Ascending aorta (tissue), 2 donors: ENCODE data around the gene SEPTIN12. TPM values are rescaled to one million over a fixed set of nuclear protein-coding genes. Genes with fewer than 3 reads are reported as not detected.

Source experiments
- DNase-seq, 2 donors: peaks; one replicate each; pipeline ENCODE4 v3.0.0-alpha.2; 2019; ENCODE audit warnings: low spot score in 2 of 2
- H3K27ac ChIP-seq, 2 donors: fragments of 200-600 bp; sonication (generic); one replicate each; pipeline ENCODE4 v1.5.1; 2016 to 2017; ENCODE audit warnings: mild to moderate bottlenecking in 1 of 2
- H3K27me3 ChIP-seq: fragments of 200-600 bp; sonication (generic); one replicate; pipeline ENCODE4 v1.5.1; 2017
- H3K36me3 ChIP-seq, 2 donors: fragments of 200-600 bp; sonication (generic); one replicate each; pipeline ENCODE4 v1.5.1; 2016
- H3K4me1 ChIP-seq, 2 donors: fragments of 200-600 bp; sonication (generic); one replicate each; pipeline ENCODE4 v1.5.1; 2016 to 2017; ENCODE audit warnings: mild to moderate bottlenecking in 1 of 2
- H3K4me3 ChIP-seq, 2 donors: fragments of 200-600 bp; sonication (generic); one replicate each; pipeline ENCODE4 v1.5.1; 2016 to 2017; ENCODE audit warnings: mild to moderate bottlenecking in 1 of 2
- H3K9me3 ChIP-seq, 2 donors: fragments of 200-600 bp; sonication (generic); one replicate each; pipeline ENCODE4 v1.5.1; 2016
- intact Hi-C: fragments of 100-400 bp; cut with DNase I; formaldehyde crosslinking; loops from one replicate; pipeline ENCODE4 v1.15.1; 2023
- total RNA-seq: library from RNA; depleted of rRNA; stranded (reverse); fragments of >200 nt; gene quantifications from one replicate; pipeline ENCODE4 v1.1.0, GENCODE V29; 2016
- TF ChIP-seq, protein P1 (sequence below), 3 experiments: fragments of 200-600 bp in 2 of 3; fragments of 450-650 bp in 1 of 3; sonication (generic) in 2 of 3; IDR thresholded peaks; one replicate each; pipeline ENCODE4 v1.5.1; 2016 to 2019; ENCODE audit warnings: antibody characterized with exemption in 3 of 3, mild to moderate bottlenecking in 1 of 3, moderate library complexity in 1 of 3

Gene SEPTIN12
- total RNA-seq, 1 donor from 2014 or later = not detected

DNA sequence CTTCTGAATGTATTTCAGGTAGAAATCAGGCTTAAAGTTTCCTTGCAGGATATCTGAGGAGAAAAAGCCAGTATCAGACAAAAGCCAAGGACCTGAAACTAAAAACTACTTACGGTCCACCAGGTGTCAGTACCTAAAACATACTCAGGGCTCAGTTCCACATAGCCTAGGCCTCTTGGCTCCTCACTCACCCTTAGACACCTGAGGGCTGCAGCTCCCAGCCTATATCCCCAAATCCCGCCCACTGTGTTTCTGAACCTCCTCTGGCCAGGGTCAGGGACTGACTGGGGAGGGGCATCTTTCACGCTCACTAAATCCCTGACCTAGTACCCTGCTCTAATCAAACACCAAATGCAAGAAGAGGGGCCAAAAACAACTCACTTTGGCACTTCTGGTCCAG, 23.1 kb upstream of the SEPTIN12 start:
- H3K4me3 ChIP-seq = no peak overlapping the region
- no peak for DNase-seq
- no peaks in the 10 kb centered on the region for H3K27me3 ChIP-seq
- no peaks in the 10 kb centered on the region for H3K9me3 ChIP-seq
- H3K4me1 ChIP-seq = no peaks in the 10 kb centered on the region
- no peak overlapping the region for H3K27ac ChIP-seq
- TF ChIP-seq, protein P1, sequence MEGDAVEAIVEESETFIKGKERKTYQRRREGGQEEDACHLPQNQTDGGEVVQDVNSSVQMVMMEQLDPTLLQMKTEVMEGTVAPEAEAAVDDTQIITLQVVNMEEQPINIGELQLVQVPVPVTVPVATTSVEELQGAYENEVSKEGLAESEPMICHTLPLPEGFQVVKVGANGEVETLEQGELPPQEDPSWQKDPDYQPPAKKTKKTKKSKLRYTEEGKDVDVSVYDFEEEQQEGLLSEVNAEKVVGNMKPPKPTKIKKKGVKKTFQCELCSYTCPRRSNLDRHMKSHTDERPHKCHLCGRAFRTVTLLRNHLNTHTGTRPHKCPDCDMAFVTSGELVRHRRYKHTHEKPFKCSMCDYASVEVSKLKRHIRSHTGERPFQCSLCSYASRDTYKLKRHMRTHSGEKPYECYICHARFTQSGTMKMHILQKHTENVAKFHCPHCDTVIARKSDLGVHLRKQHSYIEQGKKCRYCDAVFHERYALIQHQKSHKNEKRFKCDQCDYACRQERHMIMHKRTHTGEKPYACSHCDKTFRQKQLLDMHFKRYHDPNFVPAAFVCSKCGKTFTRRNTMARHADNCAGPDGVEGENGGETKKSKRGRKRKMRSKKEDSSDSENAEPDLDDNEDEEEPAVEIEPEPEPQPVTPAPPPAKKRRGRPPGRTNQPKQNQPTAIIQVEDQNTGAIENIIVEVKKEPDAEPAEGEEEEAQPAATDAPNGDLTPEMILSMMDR (IDR thresholded peaks at IDR 0.05) = no peak
- intact Hi-C loops = no loop called here
- H3K36me3 ChIP-seq = peaks cover 68 to 93% of the 10 kb centered on the region in 2 donors

DNA sequence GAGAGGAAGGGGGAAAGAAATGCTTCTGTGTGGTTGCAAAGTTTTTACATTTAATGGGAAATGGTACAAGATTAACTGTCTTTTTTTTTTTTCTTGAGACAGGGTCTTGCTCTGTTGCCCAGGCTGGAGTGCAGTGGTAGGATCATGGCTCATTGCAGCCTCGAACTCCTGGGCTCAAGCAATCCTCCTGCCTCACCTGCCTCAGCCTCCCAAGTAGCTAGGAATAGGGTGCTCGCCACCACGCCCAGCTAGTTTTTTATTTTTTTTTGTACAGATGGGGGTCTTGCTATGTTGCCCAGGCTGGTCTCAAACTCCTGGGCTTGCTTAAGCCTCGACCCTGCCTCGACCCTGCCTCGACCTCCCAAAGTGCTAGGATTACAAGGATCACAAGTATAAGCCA, 18.1 kb upstream of the SEPTIN12 start:
- Histone ChIP-seq H3K9me3 (no peaks in the 10 kb centered on the region), H3K27ac (no peak overlapping the region), H3K4me3 (no peak overlapping the region), H3K36me3 (peaks cover 37 to 65% of the 10 kb centered on the region in 2 donors), H3K27me3 (no peaks in the 10 kb centered on the region), H3K4me1 (peaks cover 3 to 7% of the 10 kb centered on the region in 2 donors)
- intact Hi-C loops = no loop called here
- TF ChIP-seq, protein P1 (IDR thresholded peaks at IDR 0.05) = no peak
- no peak for DNase-seq

DNA sequence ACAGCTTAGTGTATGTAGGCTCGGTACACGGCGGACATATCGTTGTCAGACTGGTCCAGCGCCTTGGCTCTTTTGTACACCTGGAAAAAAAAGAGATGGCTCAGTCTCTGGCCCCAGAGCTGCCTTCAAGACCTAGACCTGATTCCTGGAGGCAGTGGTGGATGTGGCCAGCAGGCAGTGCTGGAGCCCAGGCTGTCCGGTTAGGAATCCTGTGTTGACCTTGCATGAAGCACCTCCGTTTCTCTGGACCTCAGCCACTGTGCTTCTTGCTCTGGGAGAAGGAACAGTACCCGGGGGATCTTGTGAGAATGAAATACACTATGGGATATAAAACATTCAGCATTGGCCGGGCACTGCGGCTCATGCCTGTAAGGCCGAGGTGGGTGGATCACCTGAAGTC, 17.1 kb upstream of the SEPTIN12 start:
- intact Hi-C loops = no loop called here

DNA sequence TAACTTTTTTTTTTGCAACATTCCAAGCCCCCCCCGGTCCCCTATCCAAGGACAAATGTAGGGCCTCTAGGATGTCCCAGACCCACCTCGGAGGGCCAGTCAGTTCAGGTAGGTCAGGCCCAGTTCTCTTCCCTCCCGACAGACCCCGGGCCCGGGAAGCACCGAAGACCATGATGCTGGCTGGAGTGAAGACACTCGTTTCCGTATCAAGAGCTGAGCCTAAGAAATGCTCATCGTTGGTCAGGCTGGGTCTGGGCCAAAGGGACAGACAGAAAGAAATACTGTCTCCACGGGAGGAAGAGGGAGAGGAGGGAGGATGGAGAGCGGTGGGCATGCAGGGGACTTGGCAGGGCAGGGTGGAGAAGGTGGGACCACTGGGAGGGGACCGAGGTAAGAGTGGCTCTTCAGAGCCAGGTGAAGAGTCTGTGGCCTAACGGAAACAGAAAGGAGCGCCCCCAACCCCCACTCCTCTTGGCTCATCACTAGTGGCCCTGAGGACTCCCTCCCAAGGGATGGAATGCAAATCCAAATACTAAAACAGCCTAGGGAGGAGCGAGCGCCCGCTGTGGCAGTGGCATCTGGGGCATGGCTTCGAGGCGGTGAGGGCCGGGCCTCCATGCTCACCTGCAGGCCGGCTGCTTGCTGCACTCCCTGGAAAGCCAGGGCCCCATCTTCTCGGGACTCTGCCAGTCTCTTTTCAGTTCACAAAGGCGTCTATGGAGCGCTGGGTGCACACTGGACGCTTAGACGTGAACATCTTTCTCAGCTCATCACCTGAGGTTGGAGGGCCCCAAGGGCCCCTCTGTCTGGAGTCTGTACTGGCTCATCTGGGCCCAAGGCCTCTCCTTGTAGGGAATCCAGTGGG, 16.0 kb upstream of the SEPTIN12 start:
- peaks cover 4 to 9% of the 10 kb centered on the region in 2 donors for H3K4me1 ChIP-seq
- peaks cover 21 to 46% of the 10 kb centered on the region in 2 donors for H3K36me3 ChIP-seq
- TF ChIP-seq, protein P1 (IDR thresholded peaks at IDR 0.05) = no peak
- no peak overlapping the region for H3K4me3 ChIP-seq
- intact Hi-C loops = loop anchor here (2.0 kb wide), 3 partner anchors 43 to 153 kb away; partner anchors contain the start of genes ANKS3, DNAAF8, GLYR1 and UBN1
- DNase-seq = no peak
- H3K27ac ChIP-seq = no peak overlapping the region
- no peaks in the 10 kb centered on the region for H3K27me3 ChIP-seq
- no peaks in the 10 kb centered on the region for H3K9me3 ChIP-seq

More for the DNA sequence above, 17.1 kb upstream of the SEPTIN12 start:
- Histone ChIP-seq H3K27ac (no peak overlapping the region), H3K9me3 (no peaks in the 10 kb centered on the region), H3K36me3 (peaks cover 29 to 56% of the 10 kb centered on the region in 2 donors), H3K27me3 (no peaks in the 10 kb centered on the region), H3K4me1 (peaks cover 4 to 9% of the 10 kb centered on the region in 2 donors), H3K4me3 (no peak overlapping the region)
- DNase-seq = no peak
- TF ChIP-seq, protein P1 (IDR thresholded peaks at IDR 0.05) = no peak

DNA sequence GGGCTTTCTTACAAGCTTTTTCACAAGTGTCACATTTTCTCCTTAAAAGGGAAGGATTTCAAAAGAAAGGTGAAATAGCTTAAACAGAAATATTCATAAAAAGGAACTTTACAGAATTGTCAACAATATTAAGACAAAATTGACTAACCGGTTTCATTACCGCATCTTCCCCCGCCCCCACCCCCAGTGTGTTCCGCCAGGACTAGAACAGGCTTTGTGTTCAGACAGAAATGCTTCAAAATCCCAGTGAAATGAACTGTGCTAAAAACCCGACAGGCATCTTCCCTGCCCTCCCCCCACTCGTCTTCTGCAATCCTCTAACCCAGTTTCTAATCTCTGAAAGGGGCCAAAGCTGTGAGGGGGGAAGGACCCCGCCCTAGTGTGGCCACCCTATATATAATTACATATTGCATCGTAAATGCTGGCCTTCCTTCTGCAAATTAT, 15.3 kb upstream of the SEPTIN12 start:
- Histone ChIP-seq H3K27ac (no peak overlapping the region), H3K36me3 (peaks cover 20 to 42% of the 10 kb centered on the region in 2 donors), H3K4me3 (peak overlapping the region in 1 of 2 donors; percentile 78), H3K27me3 (no peaks in the 10 kb centered on the region), H3K4me1 (peaks cover 4 to 9% of the 10 kb centered on the region in 2 donors), H3K9me3 (no peaks in the 10 kb centered on the region)
- intact Hi-C loops = loop anchor here (2.0 kb wide), 3 partner anchors 43 to 153 kb away; partner anchors contain the start of genes ANKS3, DNAAF8, GLYR1 and UBN1
- DNase-seq = no peak
- TF ChIP-seq, protein P1 (IDR thresholded peaks at IDR 0.05) = no peak
